Astrocyte (in vitro differentiated cells and primary cell): ENCODE measurements around the gene SAMD14.

Experiments used
- CTCF ChIP-seq: IDR thresholded peaks from 2 replicates; pipeline ENCODE4 v1.5.1; 2011; ENCODE audit warnings: low read depth, mild to moderate bottlenecking, inconsistent platforms, low read length, moderate library complexity; ENCODE audit not compliant: insufficient read depth
- EZH2 ChIP-seq: IDR thresholded peaks from 2 replicates; pipeline ENCODE4 v1.6.1; 2012; ENCODE audit warnings: mild to moderate bottlenecking, low read length, inconsistent platforms; ENCODE audit not compliant: insufficient read depth

GRCh38 chr17:50113624-50114320 is 16.2 kb downstream of the SAMD14 start:
- no peak for TF ChIP-seq EZH2
- no peak for TF ChIP-seq CTCF
